ENCODE data around the gene DNAJB13. TPM values are rescaled to one million over a fixed set of nuclear protein-coding genes. Genes with fewer than 3 reads are reported as not detected.

The DNAJB13 gene
- total RNA-seq, 2 experiments from 2014 or later: 0.29 TPM; not detected in 1

DNA sequence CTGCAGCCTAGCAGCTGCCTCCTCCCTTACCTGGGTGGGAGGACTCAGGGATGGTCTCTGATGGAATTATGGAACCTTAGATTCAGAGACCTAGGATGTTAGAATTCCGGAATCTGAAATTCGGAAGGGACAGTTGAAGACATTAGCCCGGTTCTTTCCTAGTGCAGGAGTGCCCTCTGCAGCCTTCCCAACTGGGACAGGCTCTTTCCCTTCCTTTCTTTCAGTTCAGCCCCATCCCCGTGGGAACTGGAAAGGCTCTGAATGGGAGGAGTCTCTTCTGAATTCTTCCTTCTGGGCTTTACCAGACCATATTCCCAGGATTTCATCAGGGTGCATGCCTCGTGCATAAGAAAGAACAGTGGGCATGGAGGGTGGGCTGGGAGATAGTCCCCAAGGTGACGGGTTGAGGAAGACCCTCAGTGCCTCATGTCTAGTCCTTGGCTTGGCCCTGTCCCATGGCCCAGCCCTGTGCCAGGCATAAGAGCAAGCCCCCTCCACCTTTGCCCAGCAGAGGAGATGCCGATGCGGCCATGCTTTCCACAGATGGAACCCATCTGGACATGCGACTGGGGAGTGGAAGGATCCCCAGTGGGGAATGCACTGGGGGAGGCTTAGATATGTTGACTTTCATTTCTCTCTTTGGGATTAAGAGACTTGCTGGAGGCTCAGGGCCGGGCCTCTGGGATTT is 14.4 kb downstream of the DNAJB13 start:
- no peaks in the 10 kb centered on the region for H3K9me2 ChIP-seq (ENCODE audit: insufficient read depth, low read length)
- peaks cover 16% of the 10 kb centered on the region for H3K4me1 ChIP-seq (ENCODE audit: insufficient read depth, low read length, poor library complexity, severe bottlenecking)
- H3K4me2 ChIP-seq (ENCODE audit: low read length): no peak overlapping the region
- H3K79me2 ChIP-seq (ENCODE audit: insufficient read depth, low read depth, low read length): no peaks in the 10 kb centered on the region
- intact Hi-C loops (cut with micrococcal nuclease; ENCODE audit: unreplicated experiment): loop anchor here (2.0 kb wide), 1 partner anchor 126 kb away; no protein-coding TSS in a partner anchor
- BruUV-seq (replicated peaks): no TSS peak
- no peaks in the 10 kb centered on the region for H3K36me3 ChIP-seq (ENCODE audit: insufficient read depth, low read length)
- no peak for TF ChIP-seq EZH2phosphoT487 (IDR thresholded peaks at IDR 0.05; ENCODE audit: borderline replicate concordance, low read depth, low read length)
- TF ChIP-seq, protein P1, sequence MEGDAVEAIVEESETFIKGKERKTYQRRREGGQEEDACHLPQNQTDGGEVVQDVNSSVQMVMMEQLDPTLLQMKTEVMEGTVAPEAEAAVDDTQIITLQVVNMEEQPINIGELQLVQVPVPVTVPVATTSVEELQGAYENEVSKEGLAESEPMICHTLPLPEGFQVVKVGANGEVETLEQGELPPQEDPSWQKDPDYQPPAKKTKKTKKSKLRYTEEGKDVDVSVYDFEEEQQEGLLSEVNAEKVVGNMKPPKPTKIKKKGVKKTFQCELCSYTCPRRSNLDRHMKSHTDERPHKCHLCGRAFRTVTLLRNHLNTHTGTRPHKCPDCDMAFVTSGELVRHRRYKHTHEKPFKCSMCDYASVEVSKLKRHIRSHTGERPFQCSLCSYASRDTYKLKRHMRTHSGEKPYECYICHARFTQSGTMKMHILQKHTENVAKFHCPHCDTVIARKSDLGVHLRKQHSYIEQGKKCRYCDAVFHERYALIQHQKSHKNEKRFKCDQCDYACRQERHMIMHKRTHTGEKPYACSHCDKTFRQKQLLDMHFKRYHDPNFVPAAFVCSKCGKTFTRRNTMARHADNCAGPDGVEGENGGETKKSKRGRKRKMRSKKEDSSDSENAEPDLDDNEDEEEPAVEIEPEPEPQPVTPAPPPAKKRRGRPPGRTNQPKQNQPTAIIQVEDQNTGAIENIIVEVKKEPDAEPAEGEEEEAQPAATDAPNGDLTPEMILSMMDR (conservative IDR thresholded peaks at IDR 0.05; ENCODE audit: low read length): no peak
- no peaks in the 10 kb centered on the region for H4K20me1 ChIP-seq (ENCODE audit: insufficient read depth, low read length)
- no peak for DNase-seq (ENCODE audit: low spot score)
- H3K27ac ChIP-seq (ENCODE audit: low read depth, low read length, poor library complexity, severe bottlenecking): no peak overlapping the region
- H2AFZ ChIP-seq (ENCODE audit: low read length): no peak overlapping the region
- ChIA-PET CTCF (ENCODE audit: unreplicated experiment) (no interaction called here), POLR2A (no interaction called here)
- H3K9me3 ChIP-seq (ENCODE audit: low read length): no peaks in the 10 kb centered on the region
- H3K4me3 ChIP-seq (ENCODE audit: low read depth, low read length, poor library complexity, severe bottlenecking): no peak overlapping the region

GRCh38 chr11:73965764-73966121 is 14.9 kb downstream of the DNAJB13 start:
- Histone ChIP-seq H3K27ac (ENCODE audit: low read depth, low read length, poor library complexity, severe bottlenecking) (no peak overlapping the region), H3K4me1 (ENCODE audit: insufficient read depth, low read length, poor library complexity, severe bottlenecking) (peaks cover 22% of the 10 kb centered on the region), H3K36me3 (ENCODE audit: insufficient read depth, low read length) (no peaks in the 10 kb centered on the region), H2AFZ (ENCODE audit: low read length) (no peak overlapping the region), H3K9me2 (ENCODE audit: insufficient read depth, low read length) (no peaks in the 10 kb centered on the region), H3K79me2 (ENCODE audit: insufficient read depth, low read depth, low read length) (no peaks in the 10 kb centered on the region), H3K4me2 (ENCODE audit: low read length) (no peak overlapping the region), H4K20me1 (ENCODE audit: insufficient read depth, low read length) (no peaks in the 10 kb centered on the region), H3K9me3 (ENCODE audit: low read length) (no peaks in the 10 kb centered on the region), H3K4me3 (ENCODE audit: low read depth, low read length, poor library complexity, severe bottlenecking) (no peak overlapping the region)
- intact Hi-C loops (cut with micrococcal nuclease; ENCODE audit: unreplicated experiment): loop anchor here (2.0 kb wide), 1 partner anchor 125 kb away; no protein-coding TSS in a partner anchor
- TF ChIP-seq, protein P1 (conservative IDR thresholded peaks at IDR 0.05; ENCODE audit: low read length): no peak
- no peak for TF ChIP-seq EZH2phosphoT487 (IDR thresholded peaks at IDR 0.05; ENCODE audit: borderline replicate concordance, low read depth, low read length)
- no TSS peak for BruUV-seq (replicated peaks)
- no peak for DNase-seq (ENCODE audit: low spot score)
- CTCF ChIA-PET (ENCODE audit: unreplicated experiment): no interaction called here
- POLR2A ChIA-PET: no interaction called here

DNA sequence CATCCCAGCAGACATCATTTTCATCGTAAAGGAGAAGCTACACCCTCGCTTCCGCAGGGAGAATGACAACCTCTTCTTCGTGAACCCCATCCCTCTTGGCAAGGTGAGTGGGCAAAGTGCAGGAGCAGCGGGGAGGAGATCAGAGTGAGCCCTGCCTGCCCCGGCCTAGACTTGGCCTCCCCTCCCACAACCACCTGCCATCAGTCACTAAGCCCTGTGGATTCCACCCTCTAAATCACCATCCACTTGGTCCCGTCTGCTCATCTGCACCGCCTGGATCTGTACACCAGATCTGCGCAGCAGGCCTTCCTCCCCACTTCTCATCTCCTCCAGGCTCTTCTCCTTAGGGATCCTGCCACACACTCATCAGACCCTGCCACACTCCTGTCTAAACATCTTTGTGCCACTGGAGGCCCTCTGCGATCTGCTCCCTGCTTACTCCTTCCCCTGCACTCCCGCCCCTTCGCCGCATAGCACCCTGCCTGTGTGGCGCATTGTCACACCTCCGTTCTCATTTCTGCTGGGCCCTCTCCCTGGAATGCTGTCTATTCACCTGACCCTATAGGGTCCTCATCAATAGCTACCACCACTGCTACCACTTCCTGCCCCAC is 17.6 kb downstream of the DNAJB13 start:
- H3K4me1 ChIP-seq (ENCODE audit: insufficient read depth, low read length, poor library complexity, severe bottlenecking): peaks cover 45% of the 10 kb centered on the region

More for the DNA sequence above, 17.6 kb downstream of the DNAJB13 start:
- Histone ChIP-seq H3K27ac (ENCODE audit: low read depth, low read length, poor library complexity, severe bottlenecking) (no peak overlapping the region), H3K4me3 (ENCODE audit: low read depth, low read length, poor library complexity, severe bottlenecking) (no peak overlapping the region), H2AFZ (ENCODE audit: low read length) (no peak overlapping the region), H3K4me2 (ENCODE audit: low read length) (no peak overlapping the region), H4K20me1 (ENCODE audit: insufficient read depth, low read length) (no peaks in the 10 kb centered on the region), H3K9me2 (ENCODE audit: insufficient read depth, low read length) (no peaks in the 10 kb centered on the region), H3K9me3 (ENCODE audit: low read length) (no peaks in the 10 kb centered on the region), H3K79me2 (ENCODE audit: insufficient read depth, low read depth, low read length) (no peaks in the 10 kb centered on the region), H3K36me3 (ENCODE audit: insufficient read depth, low read length) (peaks cover 8% of the 10 kb centered on the region)
- ChIA-PET CTCF (ENCODE audit: unreplicated experiment) (no interaction called here), POLR2A (no interaction called here)
- TF ChIP-seq EZH2phosphoT487 (IDR thresholded peaks at IDR 0.05; ENCODE audit: borderline replicate concordance, low read depth, low read length): no peak
- TF ChIP-seq, protein P1 (conservative IDR thresholded peaks at IDR 0.05; ENCODE audit: low read length): no peak
- intact Hi-C loops (cut with micrococcal nuclease; ENCODE audit: unreplicated experiment): no loop called here
- DNase-seq (ENCODE audit: low spot score): no peak
- BruUV-seq (replicated peaks): no TSS peak
